NOMO-1 treated with DMSO at 0.1 percent for 48 hours (cell line): ENCODE data around the gene TRAF7.
"Not testable (repeated sequence)": the region's sequence is repeated elsewhere in the genome, so short reads cannot be mapped to it uniquely, and the experiment has no call there.

Experiments
- DNase-seq: peaks from one replicate; lab custom pipeline; 2025; ENCODE audit not compliant: unreplicated experiment; lab: John Stamatoyannopoulos, UW

TRAF7 gene

DNA sequence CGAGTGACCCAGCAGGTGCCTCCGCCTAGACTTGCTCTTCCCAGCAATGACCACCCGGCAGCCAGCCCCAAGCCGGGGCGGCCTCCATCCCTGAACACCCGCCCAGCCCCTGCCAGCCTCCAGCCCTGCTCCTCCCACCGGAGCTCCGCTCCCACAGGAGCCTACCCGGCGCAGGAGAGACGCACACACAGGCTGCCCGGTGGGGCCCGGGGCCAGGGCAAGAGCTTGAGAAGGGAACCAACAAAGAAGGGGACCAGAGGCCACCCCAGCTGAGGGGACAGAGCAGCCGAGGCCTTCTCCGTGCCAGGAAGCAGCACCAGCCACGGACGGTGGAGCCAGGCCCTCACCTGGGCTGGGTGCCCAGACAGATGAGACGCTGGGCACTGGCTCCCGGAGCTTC is 33.7 kb upstream of the TRAF7 start:
- no peak for DNase-seq

DNA sequence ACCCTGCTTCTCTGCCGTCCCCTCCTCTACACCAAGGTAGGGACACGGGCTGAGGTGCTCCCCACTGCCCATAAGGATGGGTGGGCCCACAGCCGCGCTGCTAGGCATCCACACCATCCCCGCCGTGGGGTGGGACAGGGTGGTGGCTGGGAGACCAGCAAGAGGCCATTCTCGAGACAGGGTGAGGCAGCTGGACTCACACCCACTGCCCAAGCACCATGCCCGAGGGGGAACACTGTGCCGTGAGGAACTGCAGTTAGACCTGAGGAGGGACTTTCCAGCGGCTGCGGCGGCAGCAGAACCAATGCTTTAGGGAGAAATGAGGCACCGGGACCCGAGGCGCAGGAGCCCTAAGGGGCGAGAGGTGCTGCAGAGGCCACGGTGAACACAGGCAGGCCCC is 33.2 kb upstream of the TRAF7 start:
- no peak for DNase-seq

DNA sequence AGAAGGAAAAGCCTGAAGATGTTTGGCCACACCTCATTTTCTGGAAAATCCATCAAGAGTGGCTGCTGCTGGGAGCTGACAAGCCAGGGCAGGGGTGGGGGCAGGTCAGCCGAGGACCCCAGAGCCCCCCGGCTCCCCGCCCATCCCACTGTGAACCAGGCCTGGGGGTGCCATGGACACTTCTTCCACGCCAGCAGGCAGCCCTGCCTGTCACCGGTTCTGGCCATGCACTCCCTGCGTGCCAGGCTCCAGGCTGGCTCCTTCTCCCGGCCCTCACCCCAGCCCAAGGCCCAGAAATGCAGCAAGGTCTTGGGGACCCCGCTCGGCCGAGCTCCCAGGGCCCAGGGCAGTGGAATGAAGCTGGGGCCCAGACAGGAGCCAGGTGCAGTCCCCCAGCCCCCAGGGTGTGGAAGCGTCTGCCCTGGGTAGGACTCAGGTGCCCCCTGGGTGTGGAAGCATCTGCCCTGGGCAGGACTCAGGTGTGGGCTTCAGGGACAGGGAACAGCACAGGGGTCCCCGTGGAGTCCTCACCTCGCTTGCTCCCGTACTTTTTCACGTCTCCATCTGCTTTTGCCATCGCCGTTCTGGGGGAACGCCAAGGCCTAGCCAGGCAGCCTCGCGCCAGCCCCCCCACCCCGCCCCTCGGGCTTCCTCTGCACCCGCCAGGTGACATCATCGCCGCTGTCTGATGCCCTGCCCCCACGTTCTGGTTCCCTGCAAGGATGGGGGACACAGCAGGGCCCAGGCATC is 32.5 kb upstream of the TRAF7 start:
- DNase-seq = not testable (repeated sequence)

DNA sequence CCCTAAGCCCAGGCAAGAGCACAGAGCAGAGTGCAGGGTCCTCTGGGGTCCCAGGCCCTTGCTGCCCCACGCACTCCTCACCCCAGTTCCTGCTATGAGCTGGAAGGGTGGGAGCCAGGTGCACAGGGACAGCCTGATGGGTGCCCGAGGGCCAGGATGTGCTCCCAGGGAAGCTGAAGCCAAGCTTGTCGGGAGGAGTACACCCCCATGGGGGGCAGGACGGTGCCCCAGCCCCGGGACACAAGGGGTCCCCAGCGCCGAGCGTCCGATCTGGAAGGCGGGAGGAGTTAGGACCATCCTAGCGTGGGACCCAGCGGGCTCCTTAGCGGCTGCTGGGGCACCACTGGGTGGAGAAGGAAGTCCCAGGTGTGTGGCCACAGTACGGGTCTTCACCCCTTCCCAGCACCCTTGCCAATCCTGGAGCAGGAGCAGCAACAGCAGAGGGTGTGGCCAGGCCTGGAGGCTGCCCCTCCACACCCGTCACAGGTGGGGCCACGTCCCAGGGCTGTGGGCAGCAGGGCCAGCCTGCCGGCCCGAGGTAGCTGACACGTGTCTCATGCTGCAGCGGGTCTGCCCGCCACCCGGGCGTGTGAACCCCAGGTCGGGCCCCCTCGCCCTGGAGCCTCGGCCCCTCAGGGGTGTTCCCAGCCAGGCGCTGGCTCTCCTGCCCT is 31.7 kb upstream of the TRAF7 start:
- DNase-seq = not testable (repeated sequence)

DNA sequence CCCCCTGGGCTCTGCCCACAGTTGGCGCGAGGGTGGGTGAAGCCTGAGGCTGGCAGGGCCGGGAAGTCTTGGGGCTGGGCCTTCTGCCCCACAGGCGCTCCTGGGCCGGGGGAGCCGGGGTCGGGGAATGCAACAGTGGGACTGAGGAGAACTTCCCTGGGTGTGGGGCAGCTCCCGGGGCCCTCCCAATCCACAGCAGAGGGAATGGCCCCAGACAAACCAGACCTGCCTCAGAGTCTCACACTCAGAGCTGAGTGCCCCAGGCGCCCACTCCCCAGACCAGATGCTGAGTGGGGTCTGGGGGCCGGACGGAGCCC is 31.2 kb upstream of the TRAF7 start:
- DNase-seq = not testable (repeated sequence)

DNA sequence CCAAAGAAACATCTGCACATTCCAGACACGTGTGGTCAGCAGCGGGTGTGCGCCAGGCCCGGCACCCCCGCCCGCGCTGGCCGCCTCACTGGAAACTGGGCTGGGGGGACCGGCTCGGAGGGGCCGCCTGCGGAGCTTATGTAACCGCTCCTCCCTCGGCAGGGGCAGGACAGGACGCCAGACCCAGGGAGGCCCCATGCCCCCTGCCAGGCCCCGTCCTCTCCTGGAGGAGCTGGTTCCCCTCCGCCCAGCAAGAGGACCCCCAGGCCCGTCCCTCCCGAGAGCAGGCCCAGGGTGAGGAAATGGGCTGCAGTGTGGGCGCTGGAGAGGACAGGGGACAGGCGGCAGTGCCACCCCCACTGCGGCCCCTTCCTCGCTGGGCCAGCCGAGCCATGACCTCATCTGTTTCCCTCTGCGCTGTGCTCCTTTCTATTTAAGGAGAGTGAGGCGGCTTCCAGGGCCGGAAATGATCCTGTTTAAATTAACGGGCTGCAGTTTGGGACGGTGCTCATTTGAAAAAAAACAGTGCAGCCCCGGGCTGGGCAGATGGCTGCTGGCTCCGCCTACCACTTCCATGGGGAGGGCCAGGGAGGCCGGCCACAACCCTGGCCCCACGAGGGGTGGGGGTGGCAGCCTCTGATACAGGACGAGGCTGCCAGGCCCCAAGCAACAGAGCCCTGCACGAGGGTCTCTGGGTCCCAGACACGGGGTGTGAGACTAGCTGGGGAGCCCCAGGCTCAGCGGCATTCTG is 30.7 kb upstream of the TRAF7 start:
- DNase-seq = not testable (repeated sequence)

DNA sequence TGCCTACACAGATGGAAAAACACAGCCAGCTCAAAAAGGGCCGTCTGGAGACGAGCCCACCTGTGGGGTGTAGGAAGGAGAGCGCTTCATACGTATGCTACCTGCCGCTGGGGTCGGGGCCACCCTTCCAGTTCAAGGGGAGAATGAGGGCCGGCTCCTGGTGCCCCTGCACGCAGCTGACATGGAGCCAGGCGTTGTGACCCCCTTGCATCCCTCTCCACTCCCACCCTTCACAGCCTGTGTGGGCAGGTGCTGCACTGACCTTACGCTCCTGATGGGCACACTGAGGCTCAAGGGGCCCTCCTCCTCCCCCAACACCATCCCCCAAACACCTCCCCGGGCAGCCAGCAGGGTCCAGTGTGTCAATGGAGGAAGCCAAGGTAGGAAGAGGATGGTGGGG is 30.0 kb upstream of the TRAF7 start:
- not testable (repeated sequence) for DNase-seq

DNA sequence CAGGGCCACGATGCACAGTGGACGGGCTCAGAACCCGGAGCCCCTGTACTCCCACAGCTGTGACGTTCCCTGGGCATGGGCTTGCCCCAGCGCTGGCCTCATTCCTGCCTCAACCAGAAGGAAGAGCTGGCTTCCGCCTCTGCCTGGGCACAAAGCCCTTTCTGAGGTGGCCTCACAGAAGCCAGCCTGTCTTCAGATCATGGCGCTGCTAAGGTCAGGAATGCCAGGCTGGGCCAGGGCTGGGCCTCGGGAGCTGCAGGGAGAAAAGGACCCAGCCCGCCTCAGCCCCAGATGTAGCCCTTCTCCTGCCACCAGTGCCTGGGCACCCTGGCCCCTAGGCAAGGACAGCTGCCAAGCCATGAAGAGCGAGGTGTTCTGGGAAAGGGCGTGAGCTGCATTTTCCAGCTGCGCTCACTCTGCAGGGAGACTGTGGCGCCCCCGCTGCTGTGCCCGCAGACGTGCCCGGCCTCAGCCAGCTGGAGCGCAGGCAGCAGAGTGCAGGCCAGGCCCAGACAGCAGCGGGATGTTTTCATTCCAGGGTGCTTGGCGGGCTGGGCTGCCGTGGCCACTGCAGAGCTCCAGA is 29.3 kb upstream of the TRAF7 start:
- not testable (repeated sequence) for DNase-seq

DNA sequence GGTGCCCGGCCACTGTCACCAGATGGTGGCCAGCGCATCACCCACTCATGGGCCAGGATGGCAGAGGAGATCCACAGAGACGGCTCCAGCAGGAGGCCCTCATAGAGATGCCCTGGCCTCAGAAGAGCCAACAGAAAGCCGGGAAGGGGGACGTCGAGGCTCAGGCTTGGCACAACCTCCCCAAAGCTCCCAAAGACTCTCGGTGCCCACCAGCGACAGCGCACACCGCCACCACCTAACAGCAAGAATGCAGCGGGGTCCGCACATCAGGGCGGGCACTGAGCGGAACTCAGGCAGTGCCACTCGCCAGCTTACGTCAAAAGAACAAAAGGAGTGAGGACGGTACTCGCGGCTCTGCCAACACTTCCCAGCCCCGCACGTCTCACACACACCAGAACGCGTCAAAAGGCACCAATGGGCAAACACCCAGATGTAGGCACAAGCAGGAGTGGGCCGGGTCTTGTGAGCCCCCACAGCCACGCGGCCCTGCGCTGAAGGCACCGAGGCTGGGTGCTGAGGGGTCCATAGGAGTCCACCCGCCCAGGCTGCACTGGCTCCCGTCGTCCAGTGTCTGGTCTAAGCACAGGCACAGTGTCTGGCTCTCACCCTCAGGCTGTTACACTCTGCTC is 28.5 kb upstream of the TRAF7 start:
- not testable (repeated sequence) for DNase-seq

DNA sequence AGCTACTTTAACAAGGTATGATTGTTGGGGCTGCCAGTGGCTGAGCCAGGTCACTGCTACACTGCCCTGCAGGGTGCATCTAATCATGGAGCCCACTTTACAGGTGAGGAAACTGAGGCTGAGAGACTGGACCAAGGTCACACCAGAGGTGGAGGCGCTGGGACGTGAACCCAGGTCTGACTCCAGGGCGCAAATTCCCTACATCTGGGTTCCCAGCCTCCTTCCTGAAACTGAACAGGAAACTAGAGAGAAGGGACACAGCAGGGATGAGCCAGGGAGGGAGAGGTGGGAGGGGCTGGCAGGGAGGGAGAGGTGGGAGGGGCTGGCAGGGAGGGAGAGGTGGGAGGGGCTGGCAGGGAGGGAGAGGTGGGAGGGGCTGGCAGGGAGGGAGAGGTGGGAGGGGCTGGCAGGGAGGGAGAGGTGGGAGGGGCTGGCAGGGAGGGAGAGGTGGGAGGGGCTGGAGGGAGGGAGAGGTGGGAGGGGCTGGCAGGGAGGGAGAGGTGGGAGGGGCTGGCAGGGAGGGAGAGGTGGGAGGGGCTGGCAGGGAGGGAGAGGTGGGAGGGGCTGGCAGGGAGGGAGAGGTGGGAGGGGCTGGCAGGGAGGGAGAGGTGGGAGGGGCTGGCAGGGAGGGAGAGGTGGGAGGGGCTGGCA is 27.8 kb upstream of the TRAF7 start:
- not testable (repeated sequence) for DNase-seq

DNA sequence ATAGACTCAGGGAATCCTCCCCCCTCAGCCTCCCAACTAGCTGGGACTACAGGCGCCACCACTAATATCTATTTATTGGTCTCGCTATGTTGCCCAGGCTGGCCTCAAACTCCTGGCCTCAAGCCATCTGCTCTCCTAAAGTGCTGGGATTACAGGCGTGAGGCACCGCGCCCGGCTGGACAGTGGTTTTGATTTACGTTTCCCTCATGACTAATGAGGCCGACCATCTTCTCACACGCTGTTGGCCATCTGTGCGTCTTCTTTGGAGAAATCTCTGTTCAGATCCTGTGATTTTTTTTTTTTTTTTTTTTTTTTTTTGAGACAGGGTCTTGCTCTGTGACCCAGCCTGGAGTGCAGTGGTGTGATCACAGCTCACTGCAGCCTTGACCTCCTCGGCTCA is 26.3 kb upstream of the TRAF7 start:
- DNase-seq = not testable (repeated sequence)

DNA sequence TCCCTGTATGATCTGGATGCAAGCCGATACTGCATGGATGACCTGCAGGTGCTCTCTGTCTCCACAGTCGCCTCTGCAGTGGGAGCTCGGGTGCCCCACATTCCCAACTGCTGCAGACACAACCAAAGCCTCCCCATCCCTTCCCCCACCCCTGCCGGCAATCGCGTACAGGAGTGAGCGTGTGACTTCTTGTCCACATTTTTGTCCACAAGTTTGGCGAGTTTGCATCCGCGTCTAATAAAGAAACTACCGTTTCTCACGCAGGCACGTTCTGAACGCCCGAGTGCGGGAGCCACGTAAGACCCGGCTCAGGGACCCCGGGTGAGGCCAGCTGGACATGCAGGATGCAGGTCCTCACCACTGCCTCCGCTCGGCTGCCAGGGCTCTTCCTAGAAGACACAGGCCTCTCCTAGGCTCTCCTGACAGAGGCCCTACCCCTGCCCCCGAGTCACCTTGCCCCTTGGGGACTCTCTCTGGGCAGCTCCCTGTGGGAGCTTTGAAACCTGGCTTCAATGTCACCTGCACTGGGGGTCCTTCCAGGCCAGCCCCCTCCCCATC is 25.6 kb upstream of the TRAF7 start:
- DNase-seq = not testable (repeated sequence)

DNA sequence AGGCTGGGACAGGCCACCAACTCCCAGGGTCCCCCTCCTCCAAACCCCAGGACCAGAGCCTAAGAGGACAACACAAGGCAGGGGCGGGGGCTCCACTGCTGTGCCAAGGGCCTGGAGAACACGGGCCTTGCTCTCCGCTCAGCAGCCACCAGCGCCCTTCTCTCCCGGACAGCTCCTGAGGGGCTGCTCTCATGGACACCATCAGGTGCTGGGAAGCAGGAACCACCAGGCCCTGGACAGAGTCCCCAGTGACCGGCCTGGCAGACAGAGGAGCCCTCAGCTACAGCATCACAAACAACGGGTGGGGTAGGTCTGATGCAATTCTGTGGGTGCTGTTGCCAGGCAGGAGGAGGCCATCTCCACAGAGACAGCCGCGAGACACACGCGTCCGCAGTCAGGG is 21.8 kb upstream of the TRAF7 start:
- DNase-seq = not testable (repeated sequence)

DNA sequence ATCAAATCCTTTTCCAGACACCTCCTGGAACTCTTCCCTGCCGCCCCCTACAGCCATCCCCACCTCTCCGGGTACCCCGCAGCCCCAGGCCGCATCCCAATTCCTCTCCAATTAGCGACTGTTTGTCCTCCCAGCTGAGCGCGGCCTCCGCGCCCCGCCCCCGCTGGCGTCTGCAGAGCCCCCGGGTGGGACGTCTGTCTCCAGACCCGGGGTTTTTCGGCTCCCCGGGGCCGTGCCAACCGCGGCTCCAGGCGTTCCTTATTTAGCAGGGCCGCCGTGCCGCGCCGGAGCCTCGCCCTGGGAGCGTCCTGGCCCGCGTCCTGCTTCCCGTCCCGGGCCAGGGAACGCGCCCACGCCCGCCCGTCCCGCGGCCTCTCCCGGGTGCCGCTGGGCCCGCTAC is 20.5 kb upstream of the TRAF7 start:
- not testable (repeated sequence) for DNase-seq

DNA sequence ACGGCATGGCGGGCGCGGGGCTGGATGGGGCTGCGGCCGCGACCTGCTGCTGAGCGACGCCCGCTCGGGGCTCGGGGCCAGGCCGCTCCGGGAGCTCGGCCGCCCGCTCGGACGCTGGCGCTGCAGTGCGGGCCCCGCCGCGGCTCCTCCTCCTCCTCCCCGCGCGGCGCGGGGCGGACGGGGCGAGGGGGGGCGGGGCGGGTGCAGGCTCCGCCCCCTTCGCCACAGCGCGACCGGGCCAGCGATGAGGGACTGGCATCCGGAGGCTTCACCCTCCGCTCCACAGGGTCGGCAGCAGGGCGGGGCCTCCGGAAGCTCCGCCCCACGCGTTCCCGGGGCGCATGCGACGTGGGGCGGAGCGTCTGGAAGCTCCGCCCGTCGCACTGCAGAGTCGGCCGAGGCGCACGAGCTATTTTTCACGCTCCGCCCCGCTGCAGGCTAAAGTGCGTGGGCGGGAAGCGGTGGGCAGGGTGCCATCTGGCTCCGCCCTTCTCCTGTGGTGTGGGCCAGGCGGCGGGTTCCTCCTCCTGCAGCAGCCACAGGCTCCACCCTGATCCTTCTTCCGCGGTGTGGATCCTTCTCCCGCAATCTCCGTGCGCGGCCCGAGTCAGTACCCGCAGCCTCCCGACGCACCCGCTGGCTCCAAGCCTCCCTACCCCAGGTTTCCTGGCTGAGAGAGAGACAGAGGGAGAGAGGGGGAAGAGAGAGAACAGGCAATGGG is 19.7 kb upstream of the TRAF7 start, which contains the start of gene PKD1:
PKD1 (minus strand) TSS at position 129 of the 721 bp plus-strand sequence. CDS start 209 bp downstream, outside the sequence.
- peak; percentile 84 for DNase-seq

DNA sequence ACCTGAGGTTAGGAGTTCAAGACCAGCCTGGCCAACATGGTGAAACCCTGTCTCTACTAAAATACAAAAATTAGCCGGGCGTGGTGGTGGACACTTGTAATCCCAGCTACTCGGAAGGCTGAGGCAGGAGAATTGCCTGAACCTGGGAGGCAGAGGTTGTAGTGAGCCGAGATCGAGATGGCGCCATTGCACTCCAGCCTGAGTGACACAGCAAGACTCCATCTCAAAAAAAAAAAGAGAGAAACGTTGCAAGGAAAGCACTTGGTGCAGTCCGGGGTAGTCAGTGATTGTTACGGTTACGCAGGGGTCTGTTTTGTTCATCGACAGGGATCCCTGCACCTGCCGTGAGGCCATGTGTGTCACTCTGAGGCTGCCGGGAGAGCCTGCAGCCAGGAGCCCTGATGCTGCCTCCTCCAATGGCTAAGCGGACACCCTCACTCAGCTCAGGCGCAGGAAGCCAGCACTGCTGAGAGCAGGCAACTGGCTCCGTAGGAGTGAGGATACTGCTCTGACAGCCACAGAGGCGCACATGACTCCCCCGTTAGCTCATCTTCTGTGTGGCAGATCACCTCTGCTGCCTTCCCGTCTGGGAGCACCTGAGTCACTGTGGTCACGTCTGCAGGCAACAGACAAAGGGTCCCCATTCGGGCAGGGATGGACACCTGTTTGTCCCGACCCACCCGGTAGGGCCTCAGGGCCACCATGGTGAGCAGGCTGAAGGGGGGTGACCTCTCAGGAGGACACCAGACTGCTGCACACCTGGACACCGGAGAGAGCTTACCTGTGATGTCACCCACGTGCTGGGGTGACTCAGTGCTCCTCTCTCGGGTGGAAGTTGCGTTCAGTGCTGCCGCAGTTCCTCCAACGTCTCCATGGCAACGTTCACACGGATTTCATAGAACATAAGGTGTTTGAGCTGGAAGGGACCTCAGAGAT is 12.4 kb upstream of the TRAF7 start:
- DNase-seq = peak; percentile 12

DNA sequence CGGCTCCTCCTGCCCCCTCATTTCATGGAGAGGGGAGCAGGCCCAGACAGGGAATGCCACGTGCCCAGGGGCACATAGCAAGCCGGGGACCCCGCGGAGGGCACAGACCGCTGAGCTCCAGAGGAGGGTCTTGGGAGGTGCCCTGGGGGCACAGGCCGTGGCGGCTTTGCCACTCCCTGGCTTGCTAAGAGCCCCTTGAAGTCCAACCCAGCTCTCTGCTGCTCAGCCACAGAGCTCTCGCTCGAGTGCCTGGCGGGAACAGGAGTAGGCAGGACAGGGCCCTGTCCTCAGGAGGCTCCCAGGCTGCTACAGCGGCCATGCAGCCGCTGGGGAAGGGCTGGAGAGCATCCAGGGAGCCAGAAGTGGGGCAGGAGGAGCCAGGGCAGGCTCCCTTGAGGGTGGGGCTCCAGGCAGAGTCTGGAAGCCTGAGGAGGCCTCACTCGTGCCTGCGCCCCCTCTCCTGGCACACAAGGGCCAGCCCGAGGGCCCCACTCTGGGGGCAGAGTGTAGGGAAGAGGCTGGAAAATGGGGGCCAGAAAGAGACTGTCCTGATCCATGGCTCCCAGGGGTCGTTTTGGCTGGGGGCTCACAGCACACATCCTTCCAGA is 11.6 kb upstream of the TRAF7 start:
- DNase-seq = no peak

DNA sequence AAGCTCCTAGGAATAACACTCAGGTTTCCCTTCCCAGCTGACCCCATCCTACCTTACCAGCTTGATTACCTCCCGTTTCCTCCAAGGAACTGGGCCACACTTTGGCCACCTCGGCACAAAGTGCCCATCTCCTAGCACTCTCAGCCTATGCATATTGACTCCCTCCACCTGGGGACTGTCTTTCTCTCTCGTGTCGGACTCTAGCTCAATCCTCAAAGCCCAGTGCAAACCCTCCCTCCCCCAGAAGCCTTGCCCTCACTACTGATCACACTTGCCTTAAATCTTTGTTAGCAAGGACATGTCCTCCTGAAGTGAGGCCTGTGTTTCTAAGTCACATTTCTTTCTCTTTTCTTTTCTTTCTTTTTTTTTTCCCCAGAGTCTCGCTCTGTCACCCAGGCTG is 9.7 kb upstream of the TRAF7 start:
- no peak for DNase-seq
